ENCODE measurements around the gene GPR153. TPM values are rescaled to one million over a fixed set of nuclear protein-coding genes. Genes with fewer than 3 reads are reported as not detected.
A peak's percentile ranks its signal among the peaks of the same experiment; 100 is the strongest.

The GPR153 gene
- total RNA-seq, 4 donors from 2014 or later, result 3.3 to 162 (median 121) TPM

DNA sequence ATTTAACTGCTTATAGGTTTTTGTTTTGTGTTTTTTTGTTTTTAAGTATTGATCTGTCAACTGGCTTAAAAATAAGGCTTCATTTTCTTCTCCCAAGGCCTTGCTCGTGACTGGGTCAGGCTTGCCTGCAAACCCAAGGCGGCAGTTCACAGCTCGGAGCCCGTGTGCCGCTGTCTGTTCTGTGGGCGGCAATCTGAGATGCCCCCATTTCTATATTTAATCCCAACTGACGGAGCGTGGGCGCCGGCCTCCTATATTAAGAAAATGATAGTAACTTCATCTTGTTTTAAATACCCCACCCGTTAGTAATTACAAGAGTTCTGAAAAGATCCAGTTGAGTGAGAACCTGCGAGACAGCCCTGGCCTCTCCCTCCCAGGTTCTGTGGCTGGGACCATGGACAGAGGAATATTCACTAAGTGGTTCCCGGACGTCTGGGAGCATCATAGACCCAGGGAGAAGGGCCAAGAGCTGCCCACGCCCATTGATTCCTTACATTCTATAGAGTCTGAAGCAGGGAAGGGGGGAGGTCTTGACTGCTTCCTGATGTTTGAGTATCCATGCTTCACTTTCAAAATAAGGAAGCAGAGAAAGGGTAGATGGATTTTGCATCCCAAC is 42.6 kb upstream of the GPR153 start:
- Histone ChIP-seq H3K9me3 (no peaks in the 10 kb centered on the region), H3K27ac (no peak overlapping the region), H3K4me3 (no peak overlapping the region), H3K36me3 (no peaks in the 10 kb centered on the region), H3K4me1 (no peaks in the 10 kb centered on the region), H3K27me3 (no peaks in the 10 kb centered on the region)
- no peak for DNase-seq
- TF ChIP-seq POLR2A (IDR thresholded peaks at IDR 0.05), result no peak
- TF ChIP-seq, protein P1, sequence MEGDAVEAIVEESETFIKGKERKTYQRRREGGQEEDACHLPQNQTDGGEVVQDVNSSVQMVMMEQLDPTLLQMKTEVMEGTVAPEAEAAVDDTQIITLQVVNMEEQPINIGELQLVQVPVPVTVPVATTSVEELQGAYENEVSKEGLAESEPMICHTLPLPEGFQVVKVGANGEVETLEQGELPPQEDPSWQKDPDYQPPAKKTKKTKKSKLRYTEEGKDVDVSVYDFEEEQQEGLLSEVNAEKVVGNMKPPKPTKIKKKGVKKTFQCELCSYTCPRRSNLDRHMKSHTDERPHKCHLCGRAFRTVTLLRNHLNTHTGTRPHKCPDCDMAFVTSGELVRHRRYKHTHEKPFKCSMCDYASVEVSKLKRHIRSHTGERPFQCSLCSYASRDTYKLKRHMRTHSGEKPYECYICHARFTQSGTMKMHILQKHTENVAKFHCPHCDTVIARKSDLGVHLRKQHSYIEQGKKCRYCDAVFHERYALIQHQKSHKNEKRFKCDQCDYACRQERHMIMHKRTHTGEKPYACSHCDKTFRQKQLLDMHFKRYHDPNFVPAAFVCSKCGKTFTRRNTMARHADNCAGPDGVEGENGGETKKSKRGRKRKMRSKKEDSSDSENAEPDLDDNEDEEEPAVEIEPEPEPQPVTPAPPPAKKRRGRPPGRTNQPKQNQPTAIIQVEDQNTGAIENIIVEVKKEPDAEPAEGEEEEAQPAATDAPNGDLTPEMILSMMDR (IDR thresholded peaks at IDR 0.05), result no peak

DNA sequence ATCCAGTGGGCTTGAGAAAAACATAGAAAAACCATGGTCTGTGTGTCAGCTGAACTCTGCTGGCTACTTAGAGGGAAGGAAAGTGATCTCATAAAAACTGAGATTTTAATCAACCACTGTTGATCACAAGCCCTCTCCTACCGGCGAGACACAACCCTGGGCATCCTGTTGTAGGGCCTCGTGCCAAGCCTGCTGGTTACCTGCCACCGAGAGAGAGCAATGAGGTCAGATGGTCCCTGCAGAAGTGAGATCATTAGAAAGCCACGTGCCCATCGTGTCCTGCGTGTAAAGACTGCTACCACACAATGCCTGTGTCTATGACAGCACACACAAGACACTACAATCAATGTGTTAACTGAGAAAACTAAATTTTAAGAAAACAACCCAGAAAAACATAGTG is 41.7 kb upstream of the GPR153 start:
- DNase-seq, result no peak
- no peak overlapping the region for H3K4me3 ChIP-seq
- no peaks in the 10 kb centered on the region for H3K27me3 ChIP-seq
- no peaks in the 10 kb centered on the region for H3K36me3 ChIP-seq
- TF ChIP-seq POLR2A (IDR thresholded peaks at IDR 0.05), result no peak
- TF ChIP-seq, protein P1 (IDR thresholded peaks at IDR 0.05), result no peak
- H3K4me1 ChIP-seq, result no peaks in the 10 kb centered on the region
- peak overlapping the region in 1 of 4 donors; percentile 59 for H3K27ac ChIP-seq
- H3K9me3 ChIP-seq, result no peaks in the 10 kb centered on the region

DNA sequence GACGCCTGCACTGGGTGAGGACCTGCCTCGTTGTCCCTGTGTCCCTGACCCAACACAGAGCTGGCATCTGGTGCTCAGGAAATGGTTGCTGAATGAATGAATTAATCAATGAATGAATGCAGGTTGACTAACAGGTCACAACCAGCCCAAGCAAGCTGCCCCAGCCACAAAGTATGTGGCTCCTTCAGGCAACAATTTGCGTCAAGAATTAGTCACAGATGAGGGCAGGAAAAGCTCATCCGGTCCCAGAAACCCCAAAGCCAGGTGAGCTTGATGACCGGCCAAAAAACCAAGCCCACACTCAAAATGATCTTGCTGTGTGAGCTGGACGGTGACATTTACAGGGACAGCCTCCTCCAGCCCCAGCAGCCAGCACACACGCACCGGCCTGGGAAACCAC is 40.6 kb upstream of the GPR153 start:
- H3K27ac ChIP-seq, result peak overlapping the region in 2 of 4 donors; percentile 53 to 59
- H3K36me3 ChIP-seq, result no peaks in the 10 kb centered on the region
- no peak for TF ChIP-seq POLR2A (IDR thresholded peaks at IDR 0.05)
- TF ChIP-seq, protein P1 (IDR thresholded peaks at IDR 0.05), result no peak
- DNase-seq, result no peak
- H3K9me3 ChIP-seq, result no peaks in the 10 kb centered on the region
- H3K4me1 ChIP-seq, result no peaks in the 10 kb centered on the region
- H3K27me3 ChIP-seq, result no peaks in the 10 kb centered on the region
- no peak overlapping the region for H3K4me3 ChIP-seq

DNA sequence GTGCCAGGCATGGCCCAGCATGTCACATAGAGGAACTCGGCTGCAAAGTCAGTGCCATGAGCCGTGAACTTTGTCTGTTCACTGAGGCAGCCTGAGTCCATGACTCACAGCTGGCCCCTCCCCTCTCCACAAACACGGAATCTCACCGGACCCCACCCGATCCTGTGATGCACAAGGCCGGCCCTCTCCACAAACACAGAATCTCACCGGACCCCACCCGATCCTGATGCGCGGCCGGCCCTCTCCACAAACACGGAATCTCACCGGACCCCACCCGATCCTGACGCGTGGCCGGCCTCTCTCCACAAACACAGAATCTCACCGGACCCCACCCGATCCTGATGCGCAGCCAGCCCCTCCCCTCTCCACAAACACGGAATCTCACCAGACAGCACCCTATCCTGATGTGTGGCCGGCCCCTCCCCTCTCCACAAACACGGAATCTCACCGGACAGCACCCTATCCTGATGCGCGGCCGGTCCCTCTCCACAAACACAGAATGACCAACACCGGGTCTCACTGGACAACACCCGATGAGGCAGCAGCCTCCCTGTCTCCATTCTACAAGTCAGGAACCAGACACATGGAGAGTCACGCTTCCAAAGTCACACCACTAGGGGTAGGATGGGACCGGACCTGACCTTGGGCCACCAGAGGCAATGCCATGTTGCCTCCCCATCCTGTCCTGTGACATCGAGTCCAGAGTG is 39.6 kb upstream of the GPR153 start:
- peak in 2 of 3 donors; percentile 79 to 80 for DNase-seq
- Histone ChIP-seq H3K27ac (peak overlapping the region in 2 of 4 donors; percentile 53 to 59), H3K27me3 (no peaks in the 10 kb centered on the region), H3K4me3 (no peak overlapping the region), H3K4me1 (no peaks in the 10 kb centered on the region), H3K36me3 (no peaks in the 10 kb centered on the region), H3K9me3 (no peaks in the 10 kb centered on the region)
- TF ChIP-seq, protein P1 (IDR thresholded peaks at IDR 0.05), result peak in 2 of 6 experiments; percentile 12 to 19
- TF ChIP-seq POLR2A (IDR thresholded peaks at IDR 0.05), result no peak

DNA sequence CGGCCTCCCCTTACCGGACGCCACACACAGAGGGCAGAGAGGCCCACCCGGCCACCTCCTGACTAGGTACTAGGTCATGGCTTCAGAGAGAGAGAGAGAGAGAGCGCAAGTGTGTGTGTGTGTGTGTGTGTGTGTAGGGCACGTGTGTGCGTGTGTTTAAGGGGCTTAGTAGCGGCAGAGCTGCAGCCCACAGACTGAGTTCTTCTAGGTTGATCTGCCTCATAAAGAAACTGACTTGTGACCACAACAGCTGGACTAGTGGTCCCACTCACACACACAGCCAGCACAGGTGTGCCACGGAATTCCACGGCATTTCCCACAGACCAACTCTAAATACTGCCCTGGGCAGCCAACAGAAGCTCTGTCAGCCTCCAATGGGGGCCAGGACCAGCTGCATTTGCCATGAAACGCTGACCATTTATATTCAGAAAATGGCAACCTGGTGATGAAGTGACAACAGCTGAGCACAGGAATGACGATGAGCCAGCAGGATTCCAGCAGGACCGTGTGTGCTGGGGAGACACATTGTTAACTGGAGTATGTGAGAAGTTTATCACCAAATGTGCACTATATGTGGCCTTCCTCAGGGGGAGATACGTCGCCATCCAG is 38.8 kb upstream of the GPR153 start:
- no peak for TF ChIP-seq POLR2A (IDR thresholded peaks at IDR 0.05)
- TF ChIP-seq, protein P1 (IDR thresholded peaks at IDR 0.05), result no peak
- no peak overlapping the region for H3K4me3 ChIP-seq
- H3K27ac ChIP-seq, result peak overlapping the region in 2 of 4 donors; percentile 35 to 56
- no peak for DNase-seq
- H3K27me3 ChIP-seq, result no peaks in the 10 kb centered on the region
- H3K9me3 ChIP-seq, result no peaks in the 10 kb centered on the region
- no peaks in the 10 kb centered on the region for H3K36me3 ChIP-seq
- no peaks in the 10 kb centered on the region for H3K4me1 ChIP-seq

All from Peyer's patch (tissue), 4 donors.